GM10248 (cell line): Measurements from ENCODE around the gene RAD51B.

Source experiments
- CTCF ChIA-PET: fragments of 300-600 bp; sonication (Branson Sonifier 250); formaldehyde crosslinking; extraction: SDS; loops from one replicate; lab custom pipeline; 2021; ENCODE audit warnings: antibody characterized with exemption; lab: Yijun Ruan, JAX
- POLR2A ChIA-PET: fragments of 350-650 bp; sonication (Branson Sonifier 250); formaldehyde crosslinking; extraction: SDS; loops from one replicate; lab custom pipeline; 2020; ENCODE audit warnings: antibody characterized with exemption; lab: Yijun Ruan, JAX
- DNase-seq: peaks from one replicate; pipeline ENCODE4 v3.0.0; 2012; ENCODE audit errors: extremely low spot score
- CTCF ChIP-seq: IDR thresholded peaks from 2 replicates; pipeline ENCODE4 v1.5.1; 2012; ENCODE audit warnings: mild to moderate bottlenecking, low read depth; ENCODE audit errors: extremely low read depth, missing control alignments, control extremely low read depth

The RAD51B gene

GRCh38 chr14:68638141-68638999, 818.8 kb downstream of the RAD51B start:
- TF ChIP-seq CTCF, result no peak
- POLR2A ChIA-PET, result no interaction called here
- CTCF ChIA-PET, result interaction anchor here (0.8 to 3.5 kb wide), 8 partner anchors 8 to 27 kb away, joined by 3 to 21 read pairs (median 4); no protein-coding TSS in a partner anchor
- no peak for DNase-seq

- no peak for TF ChIP-seq CTCF
- ChIA-PET POLR2A (no interaction called here), CTCF (interaction anchor here (0.8 to 3.5 kb wide), 6 partner anchors 9 to 27 kb away, joined by 3 to 21 read pairs (median 4); no protein-coding TSS in a partner anchor)
- DNase-seq, result no peak
These were observed 819.6 kb downstream of the RAD51B start for GRCh38 chr14:68639000-68639757.

GRCh38 chr14:68639758-68640574, 820.4 kb downstream of the RAD51B start:
- no peak for DNase-seq
- POLR2A ChIA-PET, result interaction anchor here (0.6 kb wide), 1 partner anchor 148 kb away, joined by 3 read pairs; no protein-coding TSS in a partner anchor
- no peak for TF ChIP-seq CTCF
- CTCF ChIA-PET, result interaction anchor here (0.9 to 3.5 kb wide), 3 partner anchors 8 to 267 kb away, joined by 3 to 21 read pairs (median 3); no protein-coding TSS in a partner anchor

- DNase-seq, result no peak
- CTCF ChIA-PET, result interaction anchor here (0.9 to 1.9 kb wide), 4 partner anchors 11 to 94 kb away, joined by 3 to 5 read pairs (median 4); no protein-coding TSS in a partner anchor
- POLR2A ChIA-PET, result no interaction called here
- TF ChIP-seq CTCF, result no peak
These were observed 824.1 kb downstream of the RAD51B start for GRCh38 chr14:68643673-68644072.

GRCh38 chr14:68644101-68644500, 824.5 kb downstream of the RAD51B start:
- DNase-seq, result no peak
- no peak for TF ChIP-seq CTCF
- CTCF ChIA-PET, result interaction anchor here (1.2 to 1.9 kb wide), 3 partner anchors 14 to 95 kb away, joined by 3 to 5 read pairs (median 4); no protein-coding TSS in a partner anchor
- POLR2A ChIA-PET, result no interaction called here
